HepG2 (cell line): ENCODE measurements around the gene RHOC. TPM values are rescaled to one million over a fixed set of nuclear protein-coding genes. Genes with fewer than 3 reads are reported as not detected.

ENCODE experiments used
- DR1 ChIP-seq: sonication (generic); formaldehyde crosslinking; IDR thresholded peaks from 2 replicates; pipeline ENCODE4 v1.8.0; 2021; ENCODE audit warnings: mild to moderate bottlenecking, missing genetic modification reagents, inconsistent platforms
- DRAP1 ChIP-seq: IDR thresholded peaks from 2 replicates; pipeline ENCODE4 v1.6.1; 2016; ENCODE audit warnings: missing genetic modification reagents, missing compliant biosample characterization
- MAX ChIP-seq: IDR thresholded peaks from 2 replicates; pipeline ENCODE4 v1.6.1; 2012; ENCODE audit warnings: inconsistent platforms
- MIER3 ChIP-seq: IDR thresholded peaks from 2 replicates; pipeline ENCODE4 v1.6.1; 2016; ENCODE audit warnings: missing compliant biosample characterization, borderline replicate concordance
- NFYB ChIP-seq: sonication (generic); formaldehyde crosslinking; IDR thresholded peaks from 2 replicates; pipeline ENCODE4 v1.4.0; 2020; ENCODE audit warnings: missing genetic modification reagents
- PAX8 ChIP-seq: sonication (generic); formaldehyde crosslinking; IDR thresholded peaks from 2 replicates; pipeline ENCODE4 v1.8.0; 2022; ENCODE audit warnings: mild to moderate bottlenecking, missing genetic modification reagents, borderline replicate concordance
- REPIN1 ChIP-seq: sonication (generic); formaldehyde crosslinking; IDR thresholded peaks from 2 replicates; pipeline ENCODE4 v1.8.0; 2022; ENCODE audit warnings: missing genetic modification reagents, low read depth, mild to moderate bottlenecking, borderline replicate concordance
- TFAP4 ChIP-seq: sonication (generic); IDR thresholded peaks from 2 replicates; pipeline ENCODE4 v1.6.1; 2016; ENCODE audit warnings: low read depth, borderline replicate concordance
- YEATS4 ChIP-seq: sonication (generic); formaldehyde crosslinking; IDR thresholded peaks from 2 replicates; pipeline ENCODE4 v1.4.0; 2020; ENCODE audit warnings: missing genetic modification reagents, borderline replicate concordance
- ZFY ChIP-seq: sonication (generic); formaldehyde crosslinking; IDR thresholded peaks from 2 replicates; pipeline ENCODE4 v1.4.0; 2020; ENCODE audit warnings: missing genetic modification reagents
- ZNF207 ChIP-seq: fragments of 450-650 bp; IDR thresholded peaks from 2 replicates; pipeline ENCODE4 v1.6.1; 2016; ENCODE audit warnings: antibody characterized with exemption, borderline replicate concordance
- ZNF230 ChIP-seq: sonication (generic); formaldehyde crosslinking; IDR thresholded peaks from 2 replicates; pipeline ENCODE4 v1.4.0; 2020; ENCODE audit warnings: mild to moderate bottlenecking, missing genetic modification reagents
- ZNF264 ChIP-seq: sonication (generic); formaldehyde crosslinking; IDR thresholded peaks from 2 replicates; pipeline ENCODE4 v1.4.0; 2020; ENCODE audit warnings: missing genetic modification reagents
- ZNF30 ChIP-seq: sonication (generic); formaldehyde crosslinking; IDR thresholded peaks from 2 replicates; pipeline ENCODE4 v1.5.0; 2020; ENCODE audit warnings: mild to moderate bottlenecking, missing genetic modification reagents
- ZNF460 ChIP-seq: sonication (generic); formaldehyde crosslinking; IDR thresholded peaks from 2 replicates; pipeline ENCODE4 v1.5.1; 2020; ENCODE audit warnings: missing genetic modification reagents, mild to moderate bottlenecking, borderline replicate concordance
- ZNF609 ChIP-seq: sonication (generic); formaldehyde crosslinking; IDR thresholded peaks from 2 replicates; pipeline ENCODE4 v1.4.0; 2020; ENCODE audit warnings: mild to moderate bottlenecking, missing genetic modification reagents, borderline replicate concordance
- ZNF710 ChIP-seq: sonication (generic); formaldehyde crosslinking; IDR thresholded peaks from 2 replicates; pipeline ENCODE4 v1.5.0; 2020; ENCODE audit warnings: mild to moderate bottlenecking, missing genetic modification reagents, borderline replicate concordance
- ZZZ3 ChIP-seq: sonication (generic); formaldehyde crosslinking; IDR thresholded peaks from 2 replicates; pipeline ENCODE4 v1.4.0; 2020; ENCODE audit warnings: missing genetic modification reagents, mild to moderate bottlenecking, borderline replicate concordance
- polyA plus RNA-seq, 8 experiments: library from polyadenylated mRNA; depleted of rRNA in 3 of 8; stranded (reverse) in 7 of 8; unstranded in 1 of 8; fragments of >200 nt; fragmentation: Illumina TruSeq in 4 of 8; extraction: Trizol in 4 of 8; gene quantifications; 2 replicates each; pipeline versions ENCODE4 v1.2.1 to v1.2.3, GENCODE V29; 2011 to 2016; ENCODE audit warnings: low read depth in 4 of 8, missing spikeins in 1 of 8, mixed read lengths in 1 of 8; ENCODE audit not compliant: insufficient read depth in 1 of 8
- total RNA-seq, 5 experiments: library from RNA; depleted of rRNA; stranded (reverse); fragments of >200 nt; fragmentation: Illumina TruSeq; extraction: Trizol; gene quantifications; 2 replicates each; pipeline ENCODE4 v1.2.3, GENCODE V29; 2016; ENCODE audit warnings: low read depth in 1 of 5

RHOC gene
- total and polyA plus RNA-seq, 2 of the 13 experiments (the other 11 are each of a cell fraction or from before 2014, with no cell fraction given), result 64.3 to 182 TPM

GRCh38 chr1:112704934-112705627, 1.8 kb downstream of the RHOC start (continued):
- TF ChIP-seq ZZZ3 (CRISPR knock-in tag) (0 out of 2 replicates have a peak, but pooled peaks have one; percentile 29), MAX (peak; percentile 77), MIER3 (no peak; the same call in 1 of the 2 replicates), REPIN1 (CRISPR knock-in tag) (peak; percentile 25; the same call in 1 of the 2 replicates), ZNF30 (no peak), ZNF230 (CRISPR knock-in tag) (0 out of 2 replicates have a peak, but pooled peaks have one; percentile 34), DR1 (CRISPR knock-in tag) (0 out of 2 replicates have a peak, but pooled peaks have one; percentile 22), ZNF609 (peak; percentile 53; the same call in 1 of the 2 replicates), YEATS4 (CRISPR knock-in tag) (0 out of 2 replicates have a peak, but pooled peaks have one; percentile 43), NFYB (0 out of 2 replicates have a peak, but pooled peaks have one; percentile 26), TFAP4 (peak; percentile 29; the same call in 1 of the 2 replicates), ZFY (0 out of 2 replicates have a peak, but pooled peaks have one; percentile 6), PAX8 (no peak), ZNF207 (no peak), DRAP1 (CRISPR knock-in tag) (peak; percentile 49; the same call in 1 of the 2 replicates), ZNF264 (no peak), ZNF460 (CRISPR knock-in tag) (0 out of 2 replicates have a peak, but pooled peaks have one; percentile 45), ZNF710 (CRISPR knock-in tag) (0 out of 2 replicates have a peak, but pooled peaks have one; percentile 34)
